Right lobe of liver (tissue), 6 donors: ENCODE results near the gene FKBP1B. TPM values are rescaled to one million over a fixed set of nuclear protein-coding genes. Genes with fewer than 3 reads are reported as not detected.

ENCODE experiments used
- ATAC-seq, 4 donors: fragments of 200-7000 bp; cut with Tn5 transposase; one replicate each; pipeline ENCODE4 v1.9.1; 2020; ENCODE audit warnings: mild to moderate bottlenecking in 4 of 4, moderate library complexity in 4 of 4
- DNase-seq, 3 donors: peaks; one replicate each; pipeline ENCODE4 v3.0.0-alpha.2; 2020
- H3K27ac ChIP-seq, 3 donors: fragments of 200-600 bp; one replicate each; pipeline ENCODE4 v1.8.0; 2022
- H3K27me3 ChIP-seq, 2 donors: fragments of 200-600 bp; one replicate each; pipeline ENCODE4 v1.8.0; 2022
- H3K36me3 ChIP-seq, 4 donors: fragments of 200-600 bp; sonication (generic) in 1 of 4; one replicate each; pipeline versions ENCODE4 v1.5.1 to v1.8.0; 2017 to 2022; ENCODE audit warnings: control low read depth in 1 of 4
- H3K4me1 ChIP-seq, 4 donors: fragments of 200-600 bp; sonication (generic) in 1 of 4; one replicate each; pipeline versions ENCODE4 v1.5.1 to v1.8.0; 2017 to 2022; ENCODE audit warnings: control low read depth in 1 of 4
- H3K4me3 ChIP-seq, 3 donors: fragments of 200-600 bp; one replicate each; pipeline ENCODE4 v1.8.0; 2022
- H3K9me3 ChIP-seq, 4 donors: fragments of 200-600 bp; sonication (generic) in 1 of 4; one replicate each; pipeline versions ENCODE4 v1.5.1 to v1.8.0; 2017 to 2022; ENCODE audit warnings: control low read depth in 1 of 4
- POLR2A ChIP-seq: fragments of 450-650 bp; IDR thresholded peaks from one replicate; pipeline ENCODE4 v1.6.1; 2017; ENCODE audit warnings: antibody characterized with exemption, mild to moderate bottlenecking
- WGBS: methylation state at CpG from one replicate; pipeline ENCODE4 v1.1.6; 2018; ENCODE audit warnings: low coverage, low lambda C conversion rate; ENCODE audit not compliant: insufficient coverage; ENCODE audit errors: missing lambda C conversion rate; 5-methylcytosine and 5-hydroxymethylcytosine counted together
- intact Hi-C, 2 donors: fragments of 100-400 bp; cut with DNase I; formaldehyde crosslinking; loops; one replicate each; pipeline versions ENCODE4 v1.11.2 to v1.14.1; 2022
- total RNA-seq, 6 experiments: library from RNA; depleted of rRNA in 2 of 6; stranded (reverse); fragments of >200 nt in 2 of 6; fragmentation: NEBNext Ultra II Directional in 3 of 6; extraction: Animal tissue kit (Norgen Biotek cat#: 25700) in 3 of 6; gene quantifications; one replicate each; pipeline versions ENCODE4 v1.1.0 to v1.2.4, GENCODE V29; 2016 to 2023
- TF ChIP-seq, protein P1 (sequence below), 4 donors: fragments of 200-600 bp in 3 of 4; fragments of 450-650 bp in 1 of 4; IDR thresholded peaks; one replicate each; pipeline versions ENCODE4 v1.5.1 to v1.8.0; 2016 to 2022; ENCODE audit warnings: antibody characterized with exemption in 4 of 4, mild to moderate bottlenecking in 2 of 4
- donor health status: DM: no; HTN: yes; CAD: no.
- donor health status: DM: no; HTN: no; CAD: no.
- donor health status: DM: no; HTN: no; CAD: no.
- donor health status: DM: no; HTN: yes; CAD: no.
- donor health status: DM: no; HTN: yes; CAD: no.

The FKBP1B gene
- total RNA-seq, 6 experiments from 2014 or later = 2.4 to 11.0 (median 3.2) TPM

DNA sequence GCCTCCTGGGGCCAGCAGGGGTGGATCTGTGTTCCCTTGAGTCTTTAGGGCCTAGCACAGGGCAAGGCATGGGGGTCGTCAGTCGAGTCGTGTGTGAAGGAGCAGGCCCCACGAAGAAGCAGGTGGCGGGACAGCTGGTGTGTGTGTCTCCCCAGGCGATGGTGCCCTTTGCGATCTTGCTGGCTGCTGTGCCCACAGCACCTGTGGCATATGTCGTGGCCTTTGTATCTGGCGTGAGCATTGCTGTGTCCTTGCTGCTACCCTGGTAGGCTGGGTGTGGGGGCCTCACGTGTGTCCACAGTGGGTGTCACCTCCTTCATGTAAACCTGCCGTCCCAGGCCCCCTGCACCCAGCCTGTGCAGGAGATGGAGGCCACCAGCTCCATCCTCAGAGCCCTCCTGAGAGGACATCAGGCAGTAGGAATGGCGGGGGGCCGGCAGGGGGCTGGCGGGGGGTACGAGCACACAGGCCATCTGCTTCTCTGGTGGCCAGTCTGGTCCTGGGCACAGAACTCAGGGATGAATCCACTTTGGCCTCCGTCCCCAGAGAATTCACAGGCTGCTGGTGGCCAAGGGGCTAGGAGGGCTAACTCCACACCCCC, 26.5 kb upstream of the FKBP1B start:
- no CpG with 5 or more reads among the region's 16 CpGs for WGBS

GRCh38 chr2:24024018-24024417, 25.5 kb upstream of the FKBP1B start:
- intact Hi-C loops = no loop called here
- H3K4me3 ChIP-seq = no peak overlapping the region
- peaks cover 0 to 9% (median 0%) of the 10 kb centered on the region in 4 donors for H3K36me3 ChIP-seq
- TF ChIP-seq POLR2A = no peak
- TF ChIP-seq, protein P1, sequence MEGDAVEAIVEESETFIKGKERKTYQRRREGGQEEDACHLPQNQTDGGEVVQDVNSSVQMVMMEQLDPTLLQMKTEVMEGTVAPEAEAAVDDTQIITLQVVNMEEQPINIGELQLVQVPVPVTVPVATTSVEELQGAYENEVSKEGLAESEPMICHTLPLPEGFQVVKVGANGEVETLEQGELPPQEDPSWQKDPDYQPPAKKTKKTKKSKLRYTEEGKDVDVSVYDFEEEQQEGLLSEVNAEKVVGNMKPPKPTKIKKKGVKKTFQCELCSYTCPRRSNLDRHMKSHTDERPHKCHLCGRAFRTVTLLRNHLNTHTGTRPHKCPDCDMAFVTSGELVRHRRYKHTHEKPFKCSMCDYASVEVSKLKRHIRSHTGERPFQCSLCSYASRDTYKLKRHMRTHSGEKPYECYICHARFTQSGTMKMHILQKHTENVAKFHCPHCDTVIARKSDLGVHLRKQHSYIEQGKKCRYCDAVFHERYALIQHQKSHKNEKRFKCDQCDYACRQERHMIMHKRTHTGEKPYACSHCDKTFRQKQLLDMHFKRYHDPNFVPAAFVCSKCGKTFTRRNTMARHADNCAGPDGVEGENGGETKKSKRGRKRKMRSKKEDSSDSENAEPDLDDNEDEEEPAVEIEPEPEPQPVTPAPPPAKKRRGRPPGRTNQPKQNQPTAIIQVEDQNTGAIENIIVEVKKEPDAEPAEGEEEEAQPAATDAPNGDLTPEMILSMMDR (IDR thresholded peaks at IDR 0.05) = no peak
- no CpG with 5 or more reads among the region's 12 CpGs for WGBS
- H3K27me3 ChIP-seq = no peaks in the 10 kb centered on the region
- H3K9me3 ChIP-seq = no peaks in the 10 kb centered on the region
- no peak overlapping the region for H3K27ac ChIP-seq
- peak in 1 of 4 donors; percentile 12 for ATAC-seq
- no peaks in the 10 kb centered on the region for H3K4me1 ChIP-seq
- DNase-seq = no peak

More for the DNA sequence above, 26.5 kb upstream of the FKBP1B start:
- intact Hi-C loops = no loop called here
- ATAC-seq (no peak), DNase-seq (no peak)
- Histone ChIP-seq H3K9me3 (no peaks in the 10 kb centered on the region), H3K27me3 (no peaks in the 10 kb centered on the region), H3K4me1 (no peaks in the 10 kb centered on the region), H3K27ac (no peak overlapping the region), H3K4me3 (no peak overlapping the region), H3K36me3 (peaks cover 0 to 9% (median 0%) of the 10 kb centered on the region in 4 donors)
- TF ChIP-seq POLR2A = no peak
- TF ChIP-seq, protein P1 (IDR thresholded peaks at IDR 0.05) = no peak

DNA sequence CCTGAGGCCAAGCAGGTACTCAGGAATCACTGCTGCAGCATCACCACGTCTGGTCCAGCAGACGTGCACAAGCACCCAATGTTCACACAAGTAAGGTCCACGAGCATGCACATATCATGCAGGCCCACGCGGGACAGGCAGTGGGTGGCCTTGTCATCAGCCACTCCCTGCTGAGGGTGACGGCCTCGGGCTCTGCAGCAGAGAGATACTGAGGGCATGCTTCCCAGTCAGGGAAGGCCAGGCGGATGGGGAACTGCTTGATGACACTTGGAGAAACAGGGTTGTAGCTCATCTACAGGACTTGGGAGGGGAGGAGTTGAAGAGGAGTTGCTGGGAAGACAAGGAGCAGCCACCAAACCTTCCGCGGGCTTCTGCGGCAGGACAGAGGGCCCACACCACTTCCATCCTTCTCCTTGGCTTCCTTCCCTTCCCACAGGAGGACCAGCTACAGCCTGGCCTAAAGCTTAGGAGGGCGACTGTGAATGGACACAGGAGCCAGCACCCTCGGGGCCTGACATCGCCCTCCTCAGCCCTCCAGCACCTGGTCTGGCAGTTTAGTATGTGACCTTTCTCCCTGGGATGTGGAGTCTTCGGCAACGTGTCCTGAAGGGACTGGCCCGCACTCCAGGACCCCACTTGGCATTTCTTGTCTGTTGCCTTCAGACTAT, 24.4 kb upstream of the FKBP1B start:
- H3K27ac ChIP-seq = no peak overlapping the region
- intact Hi-C loops = no loop called here
- no peak overlapping the region for H3K4me3 ChIP-seq
- no peaks in the 10 kb centered on the region for H3K4me1 ChIP-seq
- H3K9me3 ChIP-seq = no peaks in the 10 kb centered on the region
- DNase-seq = no peak
- no peaks in the 10 kb centered on the region for H3K27me3 ChIP-seq
- TF ChIP-seq, protein P1 (IDR thresholded peaks at IDR 0.05) = no peak
- TF ChIP-seq POLR2A = no peak
- peaks cover 0 to 17% (median 0%) of the 10 kb centered on the region in 4 donors for H3K36me3 ChIP-seq
- 84% methylated on average over 8 of the region's 17 CpGs for WGBS
- ATAC-seq = no peak

DNA sequence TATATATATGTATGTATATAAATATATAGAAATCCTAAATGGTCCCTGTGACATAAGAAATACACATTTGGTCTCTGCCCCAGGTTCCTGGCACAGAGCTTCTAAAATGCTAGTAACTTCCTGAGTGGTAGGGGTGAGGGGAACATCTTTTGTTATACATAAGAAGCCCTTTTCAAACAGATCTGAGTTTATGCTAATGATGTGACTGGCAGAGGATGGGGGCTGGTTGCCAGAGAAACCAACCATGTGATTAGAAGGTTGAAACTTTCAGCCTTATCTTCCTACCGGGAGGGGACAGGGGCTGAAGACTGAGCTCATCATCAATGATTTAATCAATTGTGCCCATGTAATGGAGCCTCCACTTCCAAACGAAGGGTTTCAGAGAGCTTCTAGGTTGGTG, 23.3 kb upstream of the FKBP1B start:
- TF ChIP-seq, protein P1 (IDR thresholded peaks at IDR 0.05) = no peak
- TF ChIP-seq POLR2A = no peak

More for the DNA sequence above, 23.3 kb upstream of the FKBP1B start:
- no peaks in the 10 kb centered on the region for H3K4me1 ChIP-seq
- H3K27me3 ChIP-seq = no peaks in the 10 kb centered on the region
- H3K4me3 ChIP-seq = no peak overlapping the region
- 100% methylated on average over 1 of the region's 2 CpGs for WGBS
- H3K36me3 ChIP-seq = peaks cover 0 to 25% (median 0%) of the 10 kb centered on the region in 4 donors
- intact Hi-C loops = no loop called here
- H3K27ac ChIP-seq = no peak overlapping the region
- no peaks in the 10 kb centered on the region for H3K9me3 ChIP-seq
- DNase-seq (no peak), ATAC-seq (no peak)
